HepG2 (cell line): ENCODE data around the gene HTR7. TPM values are rescaled to one million over a fixed set of nuclear protein-coding genes. Genes with fewer than 3 reads are reported as not detected.

ENCODE experiments used
- CBFB ChIP-seq: sonication (generic); formaldehyde crosslinking; IDR thresholded peaks from 2 replicates; pipeline ENCODE4 v1.4.0; 2020; ENCODE audit warnings: missing genetic modification reagents
- MATR3 ChIP-seq: sonication (generic); formaldehyde crosslinking; IDR thresholded peaks from 2 replicates; pipeline ENCODE4 v1.4.0; 2020; ENCODE audit warnings: missing genetic modification reagents
- NR3C1 ChIP-seq: sonication (generic); formaldehyde crosslinking; IDR thresholded peaks from 2 replicates; pipeline ENCODE4 v1.4.0; 2020; ENCODE audit warnings: missing genetic modification reagents
- NRL ChIP-seq: sonication (generic); formaldehyde crosslinking; IDR thresholded peaks from 2 replicates; pipeline ENCODE4 v1.5.0; 2020; ENCODE audit warnings: missing genetic modification reagents, mild to moderate bottlenecking, moderate library complexity, borderline replicate concordance
- SCMH1 ChIP-seq: sonication (generic); formaldehyde crosslinking; IDR thresholded peaks from 2 replicates; pipeline ENCODE4 v1.9.0; 2021; ENCODE audit warnings: missing genetic modification reagents, mild to moderate bottlenecking, borderline replicate concordance
- SP4 ChIP-seq: sonication (generic); formaldehyde crosslinking; IDR thresholded peaks from 2 replicates; pipeline ENCODE4 v1.8.1; 2023; ENCODE audit warnings: mild to moderate bottlenecking, missing genetic modification reagents
- ZIK1 ChIP-seq: sonication (generic); formaldehyde crosslinking; IDR thresholded peaks from 2 replicates; pipeline ENCODE4 v1.5.0; 2020; ENCODE audit warnings: mild to moderate bottlenecking, low read depth, missing genetic modification reagents, borderline replicate concordance
- polyA plus RNA-seq, 8 experiments: library from polyadenylated mRNA; depleted of rRNA in 3 of 8; stranded (reverse) in 7 of 8; unstranded in 1 of 8; fragments of >200 nt; fragmentation: Illumina TruSeq in 4 of 8; extraction: Trizol in 4 of 8; gene quantifications; 2 replicates each; pipeline versions ENCODE4 v1.2.1 to v1.2.3, GENCODE V29; 2011 to 2016; ENCODE audit warnings: low read depth in 4 of 8, missing spikeins in 1 of 8, mixed read lengths in 1 of 8; ENCODE audit not compliant: insufficient read depth in 1 of 8
- total RNA-seq, 5 experiments: library from RNA; depleted of rRNA; stranded (reverse); fragments of >200 nt; fragmentation: Illumina TruSeq; extraction: Trizol; gene quantifications; 2 replicates each; pipeline ENCODE4 v1.2.3, GENCODE V29; 2016; ENCODE audit warnings: low read depth in 1 of 5
- TF ChIP-seq, protein P1 (sequence below): sonication (generic); formaldehyde crosslinking; IDR thresholded peaks from 2 replicates; pipeline ENCODE4 v1.4.0; 2020; ENCODE audit warnings: mild to moderate bottlenecking, missing genetic modification reagents
- TF ChIP-seq, protein P2 (sequence below): sonication (generic); formaldehyde crosslinking; IDR thresholded peaks from 2 replicates; pipeline ENCODE4 v1.8.1; 2022; ENCODE audit warnings: low read depth, mild to moderate bottlenecking, missing genetic modification reagents
- TF ChIP-seq, protein P3 (sequence below): sonication (generic); formaldehyde crosslinking; conservative IDR thresholded peaks from 2 replicates; pipeline ENCODE4 v1.4.0; 2020; ENCODE audit warnings: missing genetic modification reagents
- TF ChIP-seq, protein P4 (sequence below): sonication (generic); formaldehyde crosslinking; IDR thresholded peaks from 2 replicates; pipeline ENCODE4 v1.8.0; 2022; ENCODE audit warnings: mild to moderate bottlenecking, missing genetic modification reagents
- TF ChIP-seq, protein P5 (sequence below): sonication (generic); formaldehyde crosslinking; IDR thresholded peaks from 2 replicates; pipeline ENCODE4 v1.9.0; 2021; ENCODE audit warnings: missing genetic modification reagents, borderline replicate concordance

Gene HTR7
- total and polyA plus RNA-seq, 2 of the 13 experiments (the other 11 are each of a cell fraction or from before 2014, with no cell fraction given), result 0.04 TPM; not detected in 1

DNA sequence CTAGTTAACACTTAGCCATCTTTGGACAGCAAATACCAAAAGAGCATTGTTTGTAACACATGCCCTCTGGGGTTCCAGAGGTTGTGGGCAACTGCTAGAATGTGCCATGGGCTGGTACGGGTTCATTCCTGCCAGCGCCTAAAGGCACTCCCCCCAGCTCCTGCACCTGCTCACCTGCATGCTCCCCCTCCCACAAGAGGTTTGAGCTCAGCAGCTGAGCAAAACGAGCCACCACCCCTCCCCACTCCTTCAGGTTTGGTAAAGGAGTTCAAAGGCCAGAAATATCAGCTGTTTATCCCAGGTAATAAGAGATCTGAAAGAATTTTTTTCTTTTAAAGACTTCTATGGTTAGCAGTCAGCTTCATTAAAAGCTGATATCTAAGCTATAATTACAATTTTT, 53.5 kb downstream of the HTR7 start (continued):
- TF ChIP-seq, protein P1, sequence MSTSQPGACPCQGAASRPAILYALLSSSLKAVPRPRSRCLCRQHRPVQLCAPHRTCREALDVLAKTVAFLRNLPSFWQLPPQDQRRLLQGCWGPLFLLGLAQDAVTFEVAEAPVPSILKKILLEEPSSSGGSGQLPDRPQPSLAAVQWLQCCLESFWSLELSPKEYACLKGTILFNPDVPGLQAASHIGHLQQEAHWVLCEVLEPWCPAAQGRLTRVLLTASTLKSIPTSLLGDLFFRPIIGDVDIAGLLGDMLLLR (CRISPR knock-in tag), result no peak
- TF ChIP-seq NRL (CRISPR knock-in tag), result no peak
- no peak for TF ChIP-seq SP4 (CRISPR knock-in tag)
- TF ChIP-seq MATR3 (CRISPR knock-in tag), result no peak
- TF ChIP-seq, protein P2, sequence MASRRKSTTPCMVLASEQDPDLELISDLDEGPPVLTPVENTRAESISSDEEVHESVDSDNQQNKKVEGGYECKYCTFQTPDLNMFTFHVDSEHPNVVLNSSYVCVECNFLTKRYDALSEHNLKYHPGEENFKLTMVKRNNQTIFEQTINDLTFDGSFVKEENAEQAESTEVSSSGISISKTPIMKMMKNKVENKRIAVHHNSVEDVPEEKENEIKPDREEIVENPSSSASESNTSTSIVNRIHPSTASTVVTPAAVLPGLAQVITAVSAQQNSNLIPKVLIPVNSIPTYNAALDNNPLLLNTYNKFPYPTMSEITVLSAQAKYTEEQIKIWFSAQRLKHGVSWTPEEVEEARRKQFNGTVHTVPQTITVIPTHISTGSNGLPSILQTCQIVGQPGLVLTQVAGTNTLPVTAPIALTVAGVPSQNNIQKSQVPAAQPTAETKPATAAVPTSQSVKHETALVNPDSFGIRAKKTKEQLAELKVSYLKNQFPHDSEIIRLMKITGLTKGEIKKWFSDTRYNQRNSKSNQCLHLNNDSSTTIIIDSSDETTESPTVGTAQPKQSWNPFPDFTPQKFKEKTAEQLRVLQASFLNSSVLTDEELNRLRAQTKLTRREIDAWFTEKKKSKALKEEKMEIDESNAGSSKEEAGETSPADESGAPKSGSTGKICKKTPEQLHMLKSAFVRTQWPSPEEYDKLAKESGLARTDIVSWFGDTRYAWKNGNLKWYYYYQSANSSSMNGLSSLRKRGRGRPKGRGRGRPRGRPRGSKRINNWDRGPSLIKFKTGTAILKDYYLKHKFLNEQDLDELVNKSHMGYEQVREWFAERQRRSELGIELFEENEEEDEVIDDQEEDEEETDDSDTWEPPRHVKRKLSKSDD (CRISPR knock-in tag), result no peak
- TF ChIP-seq, protein P3, sequence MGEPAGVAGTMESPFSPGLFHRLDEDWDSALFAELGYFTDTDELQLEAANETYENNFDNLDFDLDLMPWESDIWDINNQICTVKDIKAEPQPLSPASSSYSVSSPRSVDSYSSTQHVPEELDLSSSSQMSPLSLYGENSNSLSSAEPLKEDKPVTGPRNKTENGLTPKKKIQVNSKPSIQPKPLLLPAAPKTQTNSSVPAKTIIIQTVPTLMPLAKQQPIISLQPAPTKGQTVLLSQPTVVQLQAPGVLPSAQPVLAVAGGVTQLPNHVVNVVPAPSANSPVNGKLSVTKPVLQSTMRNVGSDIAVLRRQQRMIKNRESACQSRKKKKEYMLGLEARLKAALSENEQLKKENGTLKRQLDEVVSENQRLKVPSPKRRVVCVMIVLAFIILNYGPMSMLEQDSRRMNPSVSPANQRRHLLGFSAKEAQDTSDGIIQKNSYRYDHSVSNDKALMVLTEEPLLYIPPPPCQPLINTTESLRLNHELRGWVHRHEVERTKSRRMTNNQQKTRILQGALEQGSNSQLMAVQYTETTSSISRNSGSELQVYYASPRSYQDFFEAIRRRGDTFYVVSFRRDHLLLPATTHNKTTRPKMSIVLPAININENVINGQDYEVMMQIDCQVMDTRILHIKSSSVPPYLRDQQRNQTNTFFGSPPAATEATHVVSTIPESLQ, result no peak
- TF ChIP-seq NR3C1 (CRISPR knock-in tag), result no peak
- no peak for TF ChIP-seq ZIK1 (CRISPR knock-in tag)
- TF ChIP-seq SCMH1 (CRISPR knock-in tag), result no peak
- TF ChIP-seq, protein P4, sequence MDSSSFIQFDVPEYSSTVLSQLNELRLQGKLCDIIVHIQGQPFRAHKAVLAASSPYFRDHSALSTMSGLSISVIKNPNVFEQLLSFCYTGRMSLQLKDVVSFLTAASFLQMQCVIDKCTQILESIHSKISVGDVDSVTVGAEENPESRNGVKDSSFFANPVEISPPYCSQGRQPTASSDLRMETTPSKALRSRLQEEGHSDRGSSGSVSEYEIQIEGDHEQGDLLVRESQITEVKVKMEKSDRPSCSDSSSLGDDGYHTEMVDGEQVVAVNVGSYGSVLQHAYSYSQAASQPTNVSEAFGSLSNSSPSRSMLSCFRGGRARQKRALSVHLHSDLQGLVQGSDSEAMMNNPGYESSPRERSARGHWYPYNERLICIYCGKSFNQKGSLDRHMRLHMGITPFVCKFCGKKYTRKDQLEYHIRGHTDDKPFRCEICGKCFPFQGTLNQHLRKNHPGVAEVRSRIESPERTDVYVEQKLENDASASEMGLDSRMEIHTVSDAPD (CRISPR knock-in tag), result no peak
- TF ChIP-seq CBFB (CRISPR knock-in tag), result no peak
- TF ChIP-seq, protein P5, sequence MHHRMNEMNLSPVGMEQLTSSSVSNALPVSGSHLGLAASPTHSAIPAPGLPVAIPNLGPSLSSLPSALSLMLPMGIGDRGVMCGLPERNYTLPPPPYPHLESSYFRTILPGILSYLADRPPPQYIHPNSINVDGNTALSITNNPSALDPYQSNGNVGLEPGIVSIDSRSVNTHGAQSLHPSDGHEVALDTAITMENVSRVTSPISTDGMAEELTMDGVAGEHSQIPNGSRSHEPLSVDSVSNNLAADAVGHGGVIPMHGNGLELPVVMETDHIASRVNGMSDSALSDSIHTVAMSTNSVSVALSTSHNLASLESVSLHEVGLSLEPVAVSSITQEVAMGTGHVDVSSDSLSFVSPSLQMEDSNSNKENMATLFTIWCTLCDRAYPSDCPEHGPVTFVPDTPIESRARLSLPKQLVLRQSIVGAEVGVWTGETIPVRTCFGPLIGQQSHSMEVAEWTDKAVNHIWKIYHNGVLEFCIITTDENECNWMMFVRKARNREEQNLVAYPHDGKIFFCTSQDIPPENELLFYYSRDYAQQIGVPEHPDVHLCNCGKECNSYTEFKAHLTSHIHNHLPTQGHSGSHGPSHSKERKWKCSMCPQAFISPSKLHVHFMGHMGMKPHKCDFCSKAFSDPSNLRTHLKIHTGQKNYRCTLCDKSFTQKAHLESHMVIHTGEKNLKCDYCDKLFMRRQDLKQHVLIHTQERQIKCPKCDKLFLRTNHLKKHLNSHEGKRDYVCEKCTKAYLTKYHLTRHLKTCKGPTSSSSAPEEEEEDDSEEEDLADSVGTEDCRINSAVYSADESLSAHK (CRISPR knock-in tag), result no peak
